ENCODE data around the gene DSCAML1. TPM values are rescaled to one million over a fixed set of nuclear protein-coding genes. Genes with fewer than 3 reads are reported as not detected.
A peak's percentile ranks its signal among the peaks of the same experiment; 100 is the strongest.

Gene DSCAML1
- total RNA-seq, 1 experiment from 2014 or later = 0.15 TPM

- Histone ChIP-seq H3K4me2 (ENCODE audit: insufficient read depth, insufficient read length, low read length) (no peak overlapping the region), H4K91ac (ENCODE audit: insufficient read length, low read depth, low read length) (no peak overlapping the region), H4K8ac (replicated peaks; ENCODE audit: insufficient read length, low read depth, low read length) (no peak overlapping the region), H2AK5ac (ENCODE audit: insufficient read length, low read length) (no peak overlapping the region), H4K5ac (ENCODE audit: insufficient read length, low read depth, low read length) (no peak overlapping the region), H3K4ac (ENCODE audit: low read depth, low read length) (no peak overlapping the region), H3K79me1 (ENCODE audit: insufficient read depth, low read depth, low read length, poor library complexity, severe bottlenecking) (no peaks in the 10 kb centered on the region), H3K9me3 (ENCODE audit: control insufficient read depth, low read depth, low read length) (no peaks in the 10 kb centered on the region), H3K9ac (ENCODE audit: extremely low read depth, insufficient read length, low read length) (no peak overlapping the region), H2BK5ac (ENCODE audit: insufficient read length, low read length) (no peak overlapping the region), H3K14ac (ENCODE audit: insufficient read depth, low read length) (peak overlapping the region; percentile 60; the same call in 1 of the 2 replicates), H3T11ph (ENCODE audit: low read length) (no peak overlapping the region), H3K23ac (ENCODE audit: insufficient read length, low read depth, low read length) (no peak overlapping the region), H3K56ac (ENCODE audit: insufficient read length, low read depth, low read length) (no peak overlapping the region), H4K20me1 (ENCODE audit: control insufficient read depth, insufficient read depth, insufficient read length) (no peaks in the 10 kb centered on the region), H3K23me2 (ENCODE audit: insufficient read length, low read depth, low read length, poor library complexity, severe bottlenecking) (no peaks in the 10 kb centered on the region), H3K18ac (ENCODE audit: insufficient read length, low read depth, low read length) (no peak overlapping the region), H2BK12ac (ENCODE audit: insufficient read length, low read depth, low read length) (no peak overlapping the region), H3K79me2 (ENCODE audit: insufficient read depth, low read length) (no peaks in the 10 kb centered on the region), H3K4me1 (ENCODE audit: insufficient read depth, low read length) (no peaks in the 10 kb centered on the region), H2BK15ac (ENCODE audit: low read depth, low read length) (no peak overlapping the region), H3K27ac (ENCODE audit: insufficient read length, low read depth, low read length) (no peak overlapping the region), H3K27me3 (ENCODE audit: insufficient read depth, low read length) (no peaks in the 10 kb centered on the region), H2AFZ (ENCODE audit: low read length) (no peak overlapping the region), H2BK120ac (ENCODE audit: low read depth, low read length, poor library complexity, severe bottlenecking) (no peak overlapping the region), H2BK20ac (ENCODE audit: low read depth, low read length, poor library complexity, severe bottlenecking) (no peak overlapping the region)
- DNase-seq = no peak
- peaks cover 11% of the 10 kb centered on the region for H3K27me3 Mint-ChIP-seq (ENCODE audit: low read depth)
- no peaks in the 10 kb centered on the region for H3K36me3 Mint-ChIP-seq (ENCODE audit: insufficient read depth in 1 of 3, low read depth in 3 of 3)
- H3K27ac Mint-ChIP-seq = no peak overlapping the region; a peak in 1 of 7 replicates
- H3K9me3 Mint-ChIP-seq = no peaks in the 10 kb centered on the region; a peak in 1 of 5 replicates
- TF ChIP-seq CTCF (conservative IDR thresholded peaks at IDR 0.05) = no peak
- no peak overlapping the region for H3K4me3 Mint-ChIP-seq
- no CpG with 5 or more reads among the region's 12 CpGs for WGBS (ENCODE audit: extremely low coverage, insufficient read length, low lambda C conversion rate)
- peaks cover 0 to 5% of the 10 kb centered on the region in 2 experiments; a peak in 2 of 4 replicates for H3K4me1 Mint-ChIP-seq
Measured at GRCh38 chr11:117649296-117650055, 147.5 kb downstream of the DSCAML1 start.

All from H9 (cell line).